A549 (cell line): ENCODE measurements around the gene GAS5. TPM values are rescaled to one million over a fixed set of nuclear protein-coding genes. Genes with fewer than 3 reads are reported as not detected.

Experiments used
- ATAC-seq, 2 experiments: fragments of 200-7000 bp in 1 of 2; fragments of >200 bp in 1 of 2; cut with Nextera tagmentation in 1 of 2; cut with Tn5 transposase in 1 of 2; 3 replicates each; pipeline versions ENCODE4 v1.8.0 to v1.9.1; 2018 to 2020; ENCODE audit warnings: mild to moderate bottlenecking in 1 of 2, moderate library complexity in 1 of 2
- CTCF ChIA-PET: fragments of 300-600 bp; sonication (Branson Sonifier 250); formaldehyde crosslinking; extraction: SDS; loops from one replicate; lab custom pipeline; 2021; ENCODE audit warnings: antibody characterized with exemption, inconsistent platforms; lab: Yijun Ruan, JAX
- POLR2A ChIA-PET: fragments of 350-600 bp; formaldehyde crosslinking; extraction: SDS; loops from one replicate; lab custom pipeline; 2021; ENCODE audit warnings: antibody characterized with exemption, inconsistent platforms; lab: Yijun Ruan, JAX
- DNase-seq, 2 experiments: peaks; one replicate each; pipeline versions ENCODE4 v3.0.0 to v3.0.0-alpha.2; 2011 to 2016; ENCODE audit warnings: low read depth in 1 of 2, low spot score in 1 of 2
- FAIRE-seq: peaks from 2 replicates; lab custom pipeline; 2011; peaks lifted over from hg19 to GRCh38; lab: Jason Lieb, UNC
- H3K27ac ChIP-seq, 2 experiments: fragments of >200 bp; sonication (Bioruptor Twin); formaldehyde crosslinking; 3 replicates each; pipeline ENCODE4 v1.5.1; 2016 to 2017
- H3K4me1 ChIP-seq: fragments of >200 bp; sonication (Bioruptor Twin); formaldehyde crosslinking; 3 replicates; pipeline ENCODE4 v1.6.1; 2016
- H3K4me2 ChIP-seq: fragments of >200 bp; sonication (Bioruptor Twin); formaldehyde crosslinking; 3 replicates; pipeline ENCODE4 v1.6.1; 2016
- H3K4me3 ChIP-seq: fragments of >200 bp; sonication (Bioruptor Twin); formaldehyde crosslinking; 3 replicates; pipeline ENCODE4 v1.5.1; 2016
- H3K9me3 ChIP-seq: fragments of >200 bp; sonication (Bioruptor Twin); formaldehyde crosslinking; 3 replicates; pipeline ENCODE4 v1.6.1; 2016
- BCL3 ChIP-seq: fragments of >200 bp; sonication (Bioruptor Twin); formaldehyde crosslinking; IDR thresholded peaks from 3 replicates; pipeline ENCODE4 v1.6.1; 2016
- BHLHE40 ChIP-seq: IDR thresholded peaks from 2 replicates; pipeline ENCODE4 v1.6.1; 2012; ENCODE audit warnings: low read depth, low read length, inconsistent platforms
- FOSB ChIP-seq: fragments of 250-450 bp; sonication (Bioruptor Pico); IDR thresholded peaks from 2 replicates; pipeline ENCODE4 v1.5.0; 2020; ENCODE audit warnings: mild to moderate bottlenecking, moderate library complexity
- FOSL2 ChIP-seq, 2 experiments: fragments of 450-650 bp in 1 of 2; fragments of >200 bp in 1 of 2; sonication (Bioruptor Twin) in 1 of 2; formaldehyde crosslinking; IDR thresholded peaks; 2 replicates each; pipeline versions ENCODE4 v1.5.0 to v1.6.1; 2016 to 2020; ENCODE audit warnings: mild to moderate bottlenecking in 1 of 2, moderate library complexity in 1 of 2
- HMGXB4 ChIP-seq: fragments of 250-450 bp; sonication (Bioruptor Pico); IDR thresholded peaks from 2 replicates; pipeline ENCODE4 v1.5.0; 2021; ENCODE audit warnings: mild to moderate bottlenecking, moderate library complexity, borderline replicate concordance
- HOXA7 ChIP-seq: fragments of 250-450 bp; sonication (Bioruptor Pico); IDR thresholded peaks from 2 replicates; pipeline ENCODE4 v1.5.0; 2020; ENCODE audit warnings: mild to moderate bottlenecking, moderate library complexity
- HOXB5 ChIP-seq: fragments of 250-450 bp; sonication (Bioruptor Pico); IDR thresholded peaks from 2 replicates; pipeline ENCODE4 v1.5.0; 2020; ENCODE audit warnings: mild to moderate bottlenecking, moderate library complexity
- MAFK ChIP-seq: fragments of 450-650 bp; IDR thresholded peaks from 2 replicates; pipeline ENCODE4 v1.6.1; 2014; ENCODE audit not compliant: partially characterized antibody
- MAX ChIP-seq: IDR thresholded peaks from 2 replicates; pipeline ENCODE4 v1.6.1; 2012
- MYC ChIP-seq: IDR thresholded peaks from 2 replicates; pipeline ENCODE4 v1.6.1; 2012; ENCODE audit warnings: mild to moderate bottlenecking, inconsistent platforms, low read length, improper control_type of control experiment, borderline replicate concordance
- NFE2L2 ChIP-seq: fragments of 150-350 bp; conservative IDR thresholded peaks from 2 replicates; pipeline ENCODE4 v1.6.1; 2014; ENCODE audit warnings: low read length
- NPAS2 ChIP-seq: fragments of 250-450 bp; sonication (Bioruptor Pico); IDR thresholded peaks from 2 replicates; pipeline ENCODE4 v1.8.0; 2022; ENCODE audit warnings: mild to moderate bottlenecking, moderate library complexity, borderline replicate concordance
- PBX3 ChIP-seq: IDR thresholded peaks from 2 replicates; pipeline ENCODE4 v1.6.1; 2012
- POLR2A ChIP-seq: IDR thresholded peaks from 2 replicates; pipeline ENCODE4 v1.6.1; 2012; ENCODE audit warnings: mild to moderate bottlenecking, low read length
- POLR2AphosphoS2 ChIP-seq: conservative IDR thresholded peaks from 2 replicates; pipeline ENCODE4 v1.6.1; 2012; ENCODE audit warnings: low read length, improper control_type of control experiment, inconsistent platforms
- RAD21 ChIP-seq, 2 experiments: fragments of >200 bp in 1 of 2; sonication (Bioruptor Twin) in 1 of 2; formaldehyde crosslinking in 1 of 2; IDR thresholded peaks in 1 of 2; conservative IDR thresholded peaks in 1 of 2; 2 replicates in 1 of 2; 3 replicates in 1 of 2; pipeline ENCODE4 v1.6.1; 2012 to 2018; ENCODE audit warnings: inconsistent platforms in 1 of 2
- RARB ChIP-seq: fragments of 250-450 bp; sonication (Bioruptor Pico); IDR thresholded peaks from 2 replicates; pipeline ENCODE4 v1.8.0; 2021; ENCODE audit warnings: mild to moderate bottlenecking, moderate library complexity
- REST ChIP-seq: fragments of 200-600 bp; sonication (generic); IDR thresholded peaks from 2 replicates; pipeline ENCODE4 v1.6.1; 2016; ENCODE audit warnings: antibody characterized with exemption, mild to moderate bottlenecking, moderate library complexity
- RNF2 ChIP-seq: fragments of 200-600 bp; sonication (generic); IDR thresholded peaks from 2 replicates; pipeline ENCODE4 v1.6.1; 2016; ENCODE audit warnings: low read depth, mild to moderate bottlenecking, antibody characterized with exemption, moderate library complexity, borderline replicate concordance
- TP53 ChIP-seq: fragments of 250-450 bp; sonication (Bioruptor Pico); IDR thresholded peaks from 2 replicates; pipeline ENCODE4 v1.5.0; 2021; ENCODE audit warnings: mild to moderate bottlenecking, moderate library complexity
- ZC3H11A ChIP-seq: fragments of 450-650 bp; IDR thresholded peaks from 2 replicates; pipeline ENCODE4 v1.6.1; 2014; ENCODE audit warnings: antibody characterized with exemption, mild to moderate bottlenecking
- ZSCAN20 ChIP-seq: fragments of 250-450 bp; sonication (Bioruptor Pico); IDR thresholded peaks from 2 replicates; pipeline ENCODE4 v1.8.0; 2022; ENCODE audit warnings: mild to moderate bottlenecking, moderate library complexity
- WGBS: methylation state at CpG from one replicate; pipeline ENCODE4 v1.1.6; 2017; ENCODE audit errors: missing lambda C conversion rate; 5-methylcytosine and 5-hydroxymethylcytosine counted together
- polyA plus RNA-seq, 4 experiments: library from polyadenylated mRNA; depleted of rRNA in 3 of 4; stranded (reverse); fragments of >200 nt; fragmentation: RNase III in 1 of 4; extraction: RNeasy Plus Mini Kit Qiagen cat#74134 plus additional on column Dnase treatment in 1 of 4; gene quantifications; 2 replicates in 3 of 4; 3 replicates in 1 of 4; pipeline ENCODE4 v1.2.3, GENCODE V29; 2011 to 2017

GAS5 gene
- polyA plus RNA-seq, 2 of the 4 experiments (the other 2 are of a cell fraction): 376 to 1,735 TPM

GRCh38 chr1:173865468-173866164, 2.2 kb downstream of the GAS5 start:
- WGBS: 5% methylated on average over 4 of the region's 4 CpGs
- peak overlapping the region; percentile 96 to 97; a peak in 5 of 6 replicates for H3K27ac ChIP-seq
- CTCF ChIA-PET: interaction anchor here (1.1 to 1.3 kb wide), 4 partner anchors 15 to 370 kb away, joined by 3 to 6 read pairs (median 4); no protein-coding TSS in a partner anchor
- DNase-seq: no peak
- TF ChIP-seq FOSB (CRISPR knock-in tag): peak; percentile 12; the same call in 1 of the 2 replicates
- TF ChIP-seq MYC: no peak
- TF ChIP-seq POLR2A: no peak
- 0 out of 2 replicates have a peak, but pooled peaks have one; percentile 37 for TF ChIP-seq HMGXB4 (CRISPR knock-in tag)
- TF ChIP-seq, all 56 proteins: peak for 2
- FAIRE-seq (no peak), ATAC-seq (no peak)
- POLR2A ChIA-PET: interaction anchor here (0.8 to 1.1 kb wide), 3 partner anchors 41 to 157 kb away, joined by 3 read pairs; partner anchors contain the start of genes DARS2 and RC3H1
- Histone ChIP-seq H3K4me3 (peak overlapping the region; percentile 97), H3K4me2 (peak overlapping the region; percentile 78), H3K4me1 (peaks cover 30% of the 10 kb centered on the region), H3K9me3 (no peaks in the 10 kb centered on the region)

- POLR2A ChIA-PET: interaction anchor here (0.6 to 1.1 kb wide), 2 partner anchors 40 to 169 kb away, joined by 3 read pairs; no protein-coding TSS in a partner anchor
- H3K4me2 ChIP-seq: peak overlapping the region; percentile 78
- CTCF ChIA-PET: interaction anchor here (1.2 kb wide), 1 partner anchor 16 kb away, joined by 3 read pairs; no protein-coding TSS in a partner anchor
- DNase-seq (no peak), FAIRE-seq (no peak), ATAC-seq (no peak)
- peak overlapping the region; percentile 97 for H3K4me3 ChIP-seq
- peaks cover 25% of the 10 kb centered on the region for H3K4me1 ChIP-seq
- peak overlapping the region; percentile 96 to 97; a peak in 4 of 6 replicates for H3K27ac ChIP-seq
- WGBS: 65% methylated on average over 5 of the region's 5 CpGs
- no peaks in the 10 kb centered on the region for H3K9me3 ChIP-seq
- TF ChIP-seq POLR2AphosphoS2 (no peak), ZC3H11A (no peak), RNF2 (no peak), NFE2L2 (no peak), MAX (no peak), BCL3 (no peak), BHLHE40 (no peak), TP53 (CRISPR knock-in tag) (no peak), REST (no peak), HOXB5 (CRISPR knock-in tag) (no peak), NPAS2 (CRISPR knock-in tag) (no peak), RARB (CRISPR knock-in tag) (no peak), ZSCAN20 (CRISPR knock-in tag) (no peak), FOSB (CRISPR knock-in tag) (peak; percentile 78; the same call in 1 of the 2 replicates), PBX3 (no peak), MAFK (no peak), HOXA7 (CRISPR knock-in tag) (peak; percentile 85), FOSL2 (IDR thresholded peaks at IDR 0.05) (no peak), FOSL2 (CRISPR knock-in tag; IDR thresholded peaks at IDR 0.05) (peak; percentile 57), HMGXB4 (CRISPR knock-in tag) (0 out of 2 replicates have a peak, but pooled peaks have one; percentile 39), RAD21 (conservative IDR thresholded peaks at IDR 0.05 in 1 of 2, IDR thresholded peaks at IDR 0.05 in 1 of 2) (no peak), MYC (no peak)
These were observed 3.5 kb downstream of the GAS5 start for GRCh38 chr1:173864179-173864867.
